ENCODE results near the gene NKPD1. TPM values are rescaled to one million over a fixed set of nuclear protein-coding genes. Genes with fewer than 3 reads are reported as not detected.

The NKPD1 gene
- polyA plus RNA-seq, 10 donors, result 0.07 to 0.74 (median 0.18) TPM

DNA sequence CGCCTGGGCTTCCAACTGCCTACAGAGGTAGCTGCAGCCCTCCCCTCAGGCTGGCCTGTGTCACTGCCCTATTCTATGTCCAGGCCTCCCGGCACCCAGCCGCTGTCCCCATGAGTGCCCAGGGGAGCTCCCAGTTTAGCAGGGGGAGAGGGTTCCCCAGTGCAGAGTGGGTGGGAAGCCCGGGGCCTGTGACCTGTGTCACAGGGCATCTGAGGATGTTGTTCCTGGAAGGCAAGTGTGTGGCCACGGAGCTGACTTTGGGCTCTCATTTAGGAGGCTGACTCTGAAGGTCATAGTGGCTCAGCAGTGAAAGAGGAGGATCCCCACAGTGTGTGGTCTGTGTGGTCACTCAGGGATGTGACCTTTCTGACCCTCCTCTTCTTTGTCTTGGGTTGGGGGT lies 42.7 kb downstream of the NKPD1 start:
- no peak for DNase-seq

GRCh38 chr19:45117671-45118070 lies 43.1 kb downstream of the NKPD1 start:
- DNase-seq, result no peak

DNA sequence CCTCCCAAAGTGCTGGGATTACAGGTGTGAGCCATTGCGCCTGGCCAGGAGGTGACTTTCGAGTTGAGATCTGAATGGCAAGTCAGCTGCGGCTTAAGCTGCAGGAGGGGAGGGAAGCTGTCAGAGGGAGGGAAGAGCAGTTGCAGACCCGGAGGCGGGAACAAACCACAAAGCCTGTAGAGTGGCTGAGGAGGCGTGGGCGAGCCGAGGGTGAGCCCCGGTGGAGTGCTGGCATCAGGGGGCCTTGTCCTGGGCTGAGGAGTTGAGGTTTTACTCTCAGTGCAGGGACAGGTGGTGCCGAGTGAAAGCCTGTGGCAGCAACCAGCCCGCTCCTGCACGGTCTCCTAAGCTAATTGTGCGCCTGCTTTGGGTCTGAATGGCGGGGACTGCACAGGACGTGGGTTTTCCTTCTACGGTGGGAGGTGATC lies 43.6 kb downstream of the NKPD1 start:
- no peak for DNase-seq

DNA sequence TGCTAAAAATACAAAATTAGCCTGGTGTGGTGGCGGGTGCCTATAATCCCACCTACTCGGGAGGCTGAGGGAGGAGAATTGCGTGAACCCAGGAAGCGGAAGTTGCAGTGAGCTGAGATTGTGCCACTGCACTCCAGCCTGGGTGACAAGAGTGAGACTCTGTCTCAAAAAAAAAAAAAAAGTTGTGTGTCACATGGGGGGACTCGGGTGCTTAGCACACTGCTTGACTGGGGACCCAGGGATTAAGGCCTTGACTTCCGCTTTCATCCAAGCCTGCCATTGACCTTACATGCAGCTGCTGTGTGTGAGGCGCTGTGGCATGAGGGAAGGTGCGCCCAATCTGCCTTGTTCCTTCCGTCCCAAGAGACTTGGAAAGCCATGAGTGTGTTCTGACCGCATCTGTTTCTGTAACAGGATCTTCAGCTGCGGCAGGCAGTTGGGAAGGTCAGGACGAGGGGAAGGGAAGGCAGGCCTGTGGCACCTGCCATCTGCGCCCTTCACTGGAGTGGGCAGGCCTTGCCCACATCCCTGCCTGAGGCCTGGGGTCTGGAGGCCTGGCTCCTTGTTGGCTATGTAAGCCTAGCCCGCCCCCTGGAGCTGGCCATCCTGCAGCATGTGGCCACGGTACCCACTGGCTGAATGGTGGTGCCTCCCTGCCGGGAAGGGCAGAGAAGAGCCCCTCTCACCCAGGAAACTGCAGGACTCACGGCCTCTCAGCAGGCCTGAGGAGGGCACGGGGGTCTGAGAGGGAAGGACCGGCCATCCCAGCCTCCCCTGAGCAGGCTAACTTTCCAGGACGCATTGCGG lies 44.8 kb downstream of the NKPD1 start:
- peak in 2 of 3 donors; percentile 57 to 59 for DNase-seq

GRCh38 chr19:45114116-45114515 lies 46.7 kb downstream of the NKPD1 start:
- no peak for DNase-seq

- DNase-seq, result no peak
These were observed 47.2 kb downstream of the NKPD1 start for GRCh38 chr19:45113628-45114027.

DNA sequence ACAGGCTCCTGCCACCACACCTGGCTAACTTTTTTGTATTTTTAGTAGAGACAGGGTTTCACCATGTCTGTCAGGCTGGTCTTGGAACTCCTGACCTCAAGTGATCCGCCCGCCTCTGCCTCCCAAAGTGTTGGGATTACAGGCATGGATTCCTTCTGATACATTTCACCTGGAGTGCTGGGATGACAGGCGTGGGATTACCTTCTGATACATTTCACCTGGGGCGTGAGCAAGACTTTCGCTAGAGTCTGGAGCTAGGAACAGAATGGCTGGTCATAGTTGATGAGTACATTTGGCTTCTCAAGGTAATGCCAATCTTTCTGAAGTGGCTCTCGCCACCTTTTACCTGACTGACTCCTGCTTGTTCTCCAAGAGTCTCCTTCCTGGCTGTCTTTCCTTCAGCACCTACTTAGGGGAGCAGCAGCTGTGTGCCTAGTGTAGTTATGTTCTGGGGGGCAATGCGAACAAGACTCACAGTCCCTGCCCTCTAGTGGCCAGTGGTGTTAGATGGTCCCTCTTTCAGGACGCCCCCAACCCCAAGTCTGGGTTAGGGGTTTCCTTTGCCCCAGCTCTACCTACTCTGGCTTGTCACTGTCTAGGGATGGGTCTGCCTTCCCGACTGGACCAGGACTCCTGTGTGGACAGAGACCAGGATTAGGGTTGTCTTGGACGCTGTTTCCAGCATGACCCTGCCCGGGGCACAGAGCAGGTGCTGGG lies 48.5 kb downstream of the NKPD1 start:
- no peak for DNase-seq

Other genes starting within 250 kb of the NKPD1 start
- gene APOC1, start 246.4 kb downstream of the NKPD1 start, polyA plus RNA-seq (ENCODE audit: insufficient read length in 10 of 10), result 10 to 100 TPM; 11.5 to 23.3 (median 13.7) TPM
- not detected for gene APOC4, start 218.7 kb downstream of the NKPD1 start, polyA plus RNA-seq (ENCODE audit: insufficient read length in 10 of 10)
- gene APOC2, start 214.9 kb downstream of the NKPD1 start, polyA plus RNA-seq (ENCODE audit: insufficient read length in 10 of 10), result 1 to 10 TPM in 1 of 10 donors, under 1 TPM in 5, not detected in 4; 0.31 to 1.5 (median 0.49) TPM
- gene CLPTM1, start 205.6 kb downstream of the NKPD1 start, polyA plus RNA-seq (ENCODE audit: insufficient read length in 10 of 10), result 10 to 100 TPM; 45.6 to 58.2 (median 53.1) TPM
- 1 to 10 TPM; 3.0 to 5.6 (median 4.5) TPM for gene RELB, start 159.5 kb downstream of the NKPD1 start, polyA plus RNA-seq (ENCODE audit: insufficient read length in 10 of 10)
- gene CLASRP, start 121.9 kb downstream of the NKPD1 start, polyA plus RNA-seq (ENCODE audit: insufficient read length in 10 of 10), result 10 to 100 TPM; 34.6 to 69.2 (median 44.1) TPM
- 1 to 10 TPM in 2 of 10 donors, under 1 TPM in 7, not detected in 1; 0.34 to 1.1 (median 0.70) TPM for gene ZNF296, start 84.5 kb downstream of the NKPD1 start, polyA plus RNA-seq (ENCODE audit: insufficient read length in 10 of 10)
- 10 to 100 TPM; 14.5 to 23.9 (median 21.5) TPM for gene GEMIN7, start 81.7 kb downstream of the NKPD1 start, polyA plus RNA-seq (ENCODE audit: insufficient read length in 10 of 10)
- gene PPP1R37, start 67.8 kb downstream of the NKPD1 start, polyA plus RNA-seq (ENCODE audit: insufficient read length in 10 of 10), result 10 to 100 TPM; 15.8 to 23.8 (median 19.4) TPM
- gene TRAPPC6A, start 17.3 kb upstream of the NKPD1 start, polyA plus RNA-seq (ENCODE audit: insufficient read length in 10 of 10), result 10 to 100 TPM; 15.3 to 28.5 (median 19.5) TPM
- gene BLOC1S3, start 17.8 kb upstream of the NKPD1 start, polyA plus RNA-seq (ENCODE audit: insufficient read length in 10 of 10), result 1 to 10 TPM; 5.9 to 9.0 (median 7.7) TPM
- 1 to 10 TPM in 7 of 10 donors, under 1 TPM in 3; 0.71 to 2.6 (median 1.2) TPM for gene EXOC3L2, start 84.4 kb upstream of the NKPD1 start, polyA plus RNA-seq (ENCODE audit: insufficient read length in 10 of 10)
- 10 to 100 TPM; 20.2 to 35.0 (median 28.6) TPM for gene MARK4, start 90.3 kb upstream of the NKPD1 start, polyA plus RNA-seq (ENCODE audit: insufficient read length in 10 of 10)
- gene CKM, start 161.9 kb upstream of the NKPD1 start, polyA plus RNA-seq (ENCODE audit: insufficient read length in 10 of 10), result 1,000 to 10,000 TPM; 1,344 to 3,569 (median 3,092) TPM
- 1 to 10 TPM in 2 of 10 donors, under 1 TPM in 6, not detected in 2; 0.16 to 8.9 (median 0.24) TPM for gene KLC3, start 179.8 kb upstream of the NKPD1 start, polyA plus RNA-seq (ENCODE audit: insufficient read length in 10 of 10)
- gene ERCC2, start 209.6 kb upstream of the NKPD1 start, polyA plus RNA-seq (ENCODE audit: insufficient read length in 10 of 10), result 10 to 100 TPM; 12.0 to 18.1 (median 15.9) TPM
- gene PPP1R13L, start 244.1 kb upstream of the NKPD1 start, polyA plus RNA-seq (ENCODE audit: insufficient read length in 10 of 10), result 10 to 100 TPM in 2 of 10 donors, 1 to 10 TPM in 8; 2.5 to 12.8 (median 3.9) TPM
- gene POLR1G, start 245.7 kb upstream of the NKPD1 start, polyA plus RNA-seq (ENCODE audit: insufficient read length in 10 of 10), result 1 to 10 TPM; 3.0 to 6.2 (median 4.3) TPM